ENCODE results near the gene CHN2.

CHN2 gene

DNA sequence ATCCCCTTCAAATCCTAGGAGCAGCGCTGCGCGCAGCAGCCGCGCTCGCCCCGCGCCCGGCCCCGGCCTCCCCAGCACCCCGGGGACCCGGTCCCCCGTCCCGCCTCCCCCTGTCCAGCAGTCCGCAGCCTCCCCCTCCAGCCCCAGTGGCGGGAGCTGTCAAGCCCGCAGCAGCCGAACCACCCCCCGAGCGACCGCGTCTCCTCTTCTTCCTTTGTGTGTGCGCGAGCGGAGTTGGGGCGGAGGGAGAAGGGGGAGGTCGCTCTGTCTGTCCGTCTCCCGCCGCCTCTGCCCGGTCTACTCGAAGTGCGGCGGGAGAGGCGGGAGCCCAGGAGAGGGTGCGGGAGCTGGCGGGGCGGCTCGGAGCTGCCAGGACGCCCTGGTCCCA is 375 bp upstream of the CHN2 start:
- TF ChIP-seq, protein P1, sequence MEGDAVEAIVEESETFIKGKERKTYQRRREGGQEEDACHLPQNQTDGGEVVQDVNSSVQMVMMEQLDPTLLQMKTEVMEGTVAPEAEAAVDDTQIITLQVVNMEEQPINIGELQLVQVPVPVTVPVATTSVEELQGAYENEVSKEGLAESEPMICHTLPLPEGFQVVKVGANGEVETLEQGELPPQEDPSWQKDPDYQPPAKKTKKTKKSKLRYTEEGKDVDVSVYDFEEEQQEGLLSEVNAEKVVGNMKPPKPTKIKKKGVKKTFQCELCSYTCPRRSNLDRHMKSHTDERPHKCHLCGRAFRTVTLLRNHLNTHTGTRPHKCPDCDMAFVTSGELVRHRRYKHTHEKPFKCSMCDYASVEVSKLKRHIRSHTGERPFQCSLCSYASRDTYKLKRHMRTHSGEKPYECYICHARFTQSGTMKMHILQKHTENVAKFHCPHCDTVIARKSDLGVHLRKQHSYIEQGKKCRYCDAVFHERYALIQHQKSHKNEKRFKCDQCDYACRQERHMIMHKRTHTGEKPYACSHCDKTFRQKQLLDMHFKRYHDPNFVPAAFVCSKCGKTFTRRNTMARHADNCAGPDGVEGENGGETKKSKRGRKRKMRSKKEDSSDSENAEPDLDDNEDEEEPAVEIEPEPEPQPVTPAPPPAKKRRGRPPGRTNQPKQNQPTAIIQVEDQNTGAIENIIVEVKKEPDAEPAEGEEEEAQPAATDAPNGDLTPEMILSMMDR (conservative IDR thresholded peaks at IDR 0.05; ENCODE audit: low read depth, low read length) = no peak
- H3K4me3 ChIP-seq (ENCODE audit: low read length) = peak overlapping the region; percentile 55
- no peak for DNase-seq (ENCODE audit: low read depth)

DNA sequence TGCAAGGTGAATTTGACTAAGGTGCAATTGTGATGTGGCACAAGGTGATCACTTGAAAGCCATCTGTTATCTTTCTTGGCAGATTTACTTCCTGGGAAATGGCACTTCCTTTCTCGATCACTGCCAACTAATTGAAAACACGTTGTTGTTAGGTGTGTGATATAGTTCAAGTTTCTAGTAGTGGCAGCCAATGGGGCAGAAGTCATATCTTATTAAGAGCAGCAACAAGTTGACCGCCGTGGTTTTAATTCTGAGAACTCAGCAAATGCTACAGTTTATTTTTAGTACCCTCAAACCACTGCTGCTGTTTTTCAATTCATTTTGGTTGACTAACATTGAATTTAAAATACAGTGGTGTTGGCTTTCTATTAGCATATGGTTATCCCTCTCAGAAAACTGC is 1.6 kb downstream of the CHN2 start:
- H3K4me3 ChIP-seq (ENCODE audit: low read length) = no peak overlapping the region
- DNase-seq (ENCODE audit: low read depth) = no peak
- TF ChIP-seq, protein P1 (conservative IDR thresholded peaks at IDR 0.05; ENCODE audit: low read depth, low read length) = no peak

DNA sequence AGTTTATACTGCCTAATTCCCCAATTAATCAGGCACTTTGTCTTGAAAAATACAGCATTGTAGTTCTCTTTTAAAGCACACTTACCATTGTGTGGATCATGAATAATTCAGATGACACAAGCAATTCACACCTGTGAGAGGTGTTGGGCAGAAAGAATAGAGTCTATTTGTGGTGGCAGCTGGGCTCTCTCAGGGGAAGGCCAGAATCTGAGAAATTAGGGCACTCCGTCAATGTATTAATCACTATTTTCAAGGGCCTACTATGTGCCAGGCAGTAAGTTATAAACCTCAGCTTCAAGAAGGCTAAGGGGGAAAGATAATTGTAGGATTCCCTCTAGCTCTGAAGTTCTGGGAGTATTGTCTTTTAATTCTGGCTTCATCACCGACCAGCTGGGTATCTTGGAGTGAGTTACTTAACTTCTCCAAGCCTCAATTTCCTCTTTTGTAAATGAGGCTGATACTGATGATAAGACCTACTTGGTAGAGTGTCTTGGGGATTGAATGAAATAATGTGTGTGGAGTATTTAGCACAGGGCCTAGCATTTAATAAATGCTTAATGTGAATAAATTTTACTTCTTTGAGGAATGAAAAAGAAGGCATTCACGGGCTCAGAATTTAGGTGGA is 2.5 kb downstream of the CHN2 start:
- TF ChIP-seq, protein P1 (conservative IDR thresholded peaks at IDR 0.05; ENCODE audit: low read depth, low read length) = no peak
- H3K4me3 ChIP-seq (ENCODE audit: low read length) = no peak overlapping the region
- DNase-seq (ENCODE audit: low read depth) = no peak

DNA sequence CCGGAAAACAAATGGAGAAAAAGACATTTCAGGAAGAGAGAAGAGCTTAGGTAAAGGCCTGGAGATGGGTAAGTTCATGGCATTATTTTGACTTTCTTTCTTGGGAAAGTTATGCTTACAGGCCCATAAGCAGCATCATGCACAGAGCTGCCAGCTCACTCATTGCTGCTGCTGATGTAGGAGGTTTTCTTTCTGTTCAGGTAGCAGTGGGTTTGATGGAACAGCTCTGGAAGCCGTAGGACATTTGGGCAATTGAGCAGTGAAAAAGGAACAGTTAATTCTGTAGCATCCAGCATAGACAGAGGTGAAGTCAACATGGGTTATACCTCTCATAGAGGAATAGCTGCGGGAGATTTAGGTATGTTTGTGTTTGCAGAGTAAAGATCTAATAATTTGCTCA is 3.3 kb downstream of the CHN2 start:
- TF ChIP-seq, protein P1 (conservative IDR thresholded peaks at IDR 0.05; ENCODE audit: low read depth, low read length) = no peak
- no peak for DNase-seq (ENCODE audit: low read depth)
- no peak overlapping the region for H3K4me3 ChIP-seq (ENCODE audit: low read length)

DNA sequence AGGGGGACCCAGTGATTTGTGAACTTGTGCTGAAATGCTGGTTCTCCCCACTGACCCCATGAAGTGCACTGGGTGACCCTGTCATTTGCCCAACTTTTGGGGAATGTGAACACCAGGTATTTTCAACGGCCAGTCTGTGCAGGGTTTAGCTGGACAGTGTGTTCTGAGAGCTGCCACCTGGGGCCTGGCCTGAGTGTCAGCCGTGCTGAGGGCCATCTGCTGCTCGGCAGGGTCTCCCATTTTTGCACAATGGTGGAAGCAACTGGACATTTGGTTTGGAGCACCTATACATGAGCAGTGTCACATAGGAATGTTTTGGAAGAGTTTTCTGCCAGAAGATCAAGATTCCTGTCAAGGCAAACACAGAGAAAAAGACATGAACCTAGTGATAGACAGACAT is 5.2 kb downstream of the CHN2 start:
- no peak overlapping the region for H3K4me3 ChIP-seq (ENCODE audit: low read length)
- DNase-seq (ENCODE audit: low read depth) = no peak
- TF ChIP-seq, protein P1 (conservative IDR thresholded peaks at IDR 0.05; ENCODE audit: low read depth, low read length) = no peak

DNA sequence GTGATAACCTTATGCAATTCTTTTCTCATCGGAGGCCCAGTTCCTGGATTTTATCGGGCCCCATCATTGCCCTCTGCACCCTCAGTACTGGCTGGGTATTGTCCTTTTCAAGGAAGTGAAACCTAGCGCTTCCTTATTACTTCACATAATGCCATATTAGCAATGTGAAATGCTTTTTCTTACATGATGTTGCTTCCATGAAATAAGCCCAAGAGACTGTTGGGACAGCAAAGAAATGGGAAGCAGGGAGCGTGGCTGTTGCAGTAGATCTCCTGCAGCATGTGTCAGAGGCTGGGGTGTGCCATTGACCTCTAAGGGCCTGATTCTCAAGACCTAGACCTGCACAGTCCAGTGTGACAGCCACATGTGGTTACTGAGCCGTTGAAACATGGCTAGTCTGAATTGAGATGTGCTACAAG is 8.1 kb downstream of the CHN2 start:
- H3K4me3 ChIP-seq (ENCODE audit: low read length) = no peak overlapping the region
- TF ChIP-seq, protein P1 (conservative IDR thresholded peaks at IDR 0.05; ENCODE audit: low read depth, low read length) = no peak
- no peak for DNase-seq (ENCODE audit: low read depth)

DNA sequence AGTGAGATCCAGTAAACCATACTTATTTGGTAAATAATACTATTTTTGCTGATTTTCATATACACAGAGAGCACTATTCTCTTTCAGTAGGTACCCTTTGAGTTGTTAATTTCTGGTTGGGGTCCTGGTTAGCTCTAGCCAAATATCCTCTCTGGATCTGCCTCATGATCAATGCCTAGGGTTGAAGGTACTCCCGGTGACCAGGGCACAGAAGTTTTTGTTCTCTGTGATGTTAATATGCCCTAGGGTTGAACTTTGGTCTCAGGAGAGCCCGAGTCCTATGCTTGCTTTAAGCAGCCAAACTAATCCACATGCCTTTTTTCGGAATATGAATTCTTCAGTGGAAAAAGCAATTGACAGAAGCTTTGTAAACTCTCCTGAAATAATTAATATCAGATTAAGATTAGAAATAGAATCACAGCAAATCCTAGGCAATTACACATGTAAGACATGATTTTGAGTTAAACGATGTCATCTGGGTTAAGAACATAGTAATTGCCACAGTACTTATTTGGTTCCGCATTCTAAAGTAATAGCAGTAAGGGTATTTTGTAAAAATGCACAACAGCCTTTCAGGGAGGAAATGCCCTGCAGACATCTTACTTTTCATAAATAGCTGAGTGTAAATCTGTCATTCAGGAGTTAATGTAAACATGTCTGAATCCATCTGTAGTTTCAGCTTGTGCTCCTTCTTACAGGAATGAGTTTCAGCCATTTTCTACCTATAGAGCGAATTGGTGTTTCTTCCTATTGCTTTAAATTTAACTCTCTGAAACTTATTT is 10.1 kb downstream of the CHN2 start:
- no peak overlapping the region for H3K4me3 ChIP-seq (ENCODE audit: low read length)
- TF ChIP-seq, protein P1 (conservative IDR thresholded peaks at IDR 0.05; ENCODE audit: low read depth, low read length) = no peak
- DNase-seq (ENCODE audit: low read depth) = no peak
